Measurements from ENCODE around the gene SERPINA4.

The SERPINA4 gene

DNA sequence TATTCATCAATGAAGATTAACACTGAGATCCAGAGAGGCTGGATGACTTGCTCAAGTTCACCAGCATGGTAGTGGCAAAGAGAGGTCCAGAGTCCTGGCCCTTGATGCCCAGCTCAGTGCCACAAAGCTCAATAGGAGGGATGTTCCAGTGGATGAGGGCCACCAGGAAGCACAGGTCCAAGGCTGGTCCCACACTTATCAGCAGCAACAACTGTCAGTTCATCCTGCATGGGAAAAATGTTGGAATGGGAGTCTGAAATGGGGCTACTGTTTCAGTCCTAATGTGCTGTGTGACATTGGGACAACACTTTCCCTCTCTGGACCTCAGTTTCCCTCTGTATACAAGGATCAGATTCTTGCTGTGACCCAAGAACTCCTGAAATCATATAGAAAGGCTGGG, 31.2 kb downstream of the SERPINA4 start:
- Histone ChIP-seq H3K36me3 (ENCODE audit: control insufficient read depth in 1 of 2, insufficient read depth in 2 of 2, low read depth in 1 of 2, low read length in 2 of 2) (no peaks in the 10 kb centered on the region), H2AFZ (ENCODE audit: low read depth, low read length) (no peak overlapping the region), H4K91ac (ENCODE audit: low read length) (no peak overlapping the region), H4K8ac (ENCODE audit: low read length) (no peak overlapping the region), H3K4me1 (ENCODE audit: control insufficient read depth, insufficient read depth, low read depth, low read length) (no peaks in the 10 kb centered on the region), H3K79me1 (replicated peaks; ENCODE audit: low read length, poor library complexity, severe bottlenecking) (no peaks in the 10 kb centered on the region), H2BK120ac (ENCODE audit: low read depth, low read length) (no peak overlapping the region), H3K9me3 (ENCODE audit: control insufficient read depth, low read length) (no peaks in the 10 kb centered on the region), H3K23ac (ENCODE audit: low read length in 2 of 2) (no peak overlapping the region), H2BK12ac (ENCODE audit: low read length in 2 of 2) (no peak overlapping the region), H3K18ac (ENCODE audit: low read depth in 1 of 2, low read length in 2 of 2) (no peak overlapping the region), H3K4ac (ENCODE audit: low read depth in 1 of 2, low read length in 2 of 2) (no peak overlapping the region), H3K4me3 (ENCODE audit: insufficient read depth in 1 of 2, low read depth in 1 of 2, low read length in 2 of 2) (no peak overlapping the region), H3K27me3 (ENCODE audit: control insufficient read depth in 1 of 2, insufficient read depth in 1 of 2, low read length in 2 of 2) (peaks cover 6 to 19% of the 10 kb centered on the region in 2 experiments), H2BK5ac (ENCODE audit: low read depth, low read length, poor library complexity, severe bottlenecking) (no peak overlapping the region), H3K9ac (ENCODE audit: low read length) (no peak overlapping the region), H2BK15ac (ENCODE audit: low read depth, poor library complexity, severe bottlenecking) (no peak overlapping the region), H2AK5ac (ENCODE audit: low read length, severe bottlenecking) (no peak overlapping the region), H3K27ac (ENCODE audit: low read length, poor library complexity, severe bottlenecking) (no peak overlapping the region), H3K14ac (ENCODE audit: low read length in 2 of 2) (no peak overlapping the region), H3K4me2 (ENCODE audit: low read length, poor library complexity, severe bottlenecking) (no peak overlapping the region)
- DNase-seq, result no peak

DNA sequence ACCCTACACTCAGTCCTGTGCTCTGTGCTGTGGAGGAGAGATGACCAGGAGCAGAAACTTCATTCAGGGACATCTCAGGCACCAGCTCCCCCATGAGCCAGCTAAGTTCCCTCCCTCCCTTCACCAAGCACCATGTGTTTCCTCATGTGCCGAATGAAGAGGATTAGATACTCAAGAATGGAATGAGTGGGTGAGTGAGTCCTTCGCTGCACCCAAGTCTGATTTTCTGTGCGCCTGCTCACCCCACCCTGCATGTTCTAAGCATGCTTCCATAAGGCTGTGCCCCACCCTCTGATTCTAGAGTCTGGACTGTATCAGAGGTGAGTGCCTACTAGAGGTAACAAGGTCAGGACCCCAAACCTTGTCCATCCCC, 32.1 kb downstream of the SERPINA4 start:
- no peak overlapping the region for H3K4me2 ChIP-seq (ENCODE audit: low read length, poor library complexity, severe bottlenecking)
- H4K91ac ChIP-seq (ENCODE audit: low read length), result no peak overlapping the region
- H4K8ac ChIP-seq (ENCODE audit: low read length), result no peak overlapping the region
- 87% methylated on average over 2 of the region's 3 CpGs for WGBS
- no peak overlapping the region for H2AK5ac ChIP-seq (ENCODE audit: low read length, severe bottlenecking)
- no peak overlapping the region for H2AFZ ChIP-seq (ENCODE audit: low read depth, low read length)
- no peak overlapping the region for H3K27ac ChIP-seq (ENCODE audit: low read length, poor library complexity, severe bottlenecking)
- no peak overlapping the region for H3K23ac ChIP-seq (ENCODE audit: low read length in 2 of 2)
- peaks cover 3% of the 10 kb centered on the region for H3K4me1 ChIP-seq (ENCODE audit: control insufficient read depth, insufficient read depth, low read depth, low read length)
- H3K4me3 ChIP-seq (ENCODE audit: insufficient read depth in 1 of 2, low read depth in 1 of 2, low read length in 2 of 2), result no peak overlapping the region
- no peak overlapping the region for H3K4ac ChIP-seq (ENCODE audit: low read depth in 1 of 2, low read length in 2 of 2)
- no peaks in the 10 kb centered on the region for H3K79me1 ChIP-seq (replicated peaks; ENCODE audit: low read length, poor library complexity, severe bottlenecking)
- H3K36me3 ChIP-seq (ENCODE audit: control insufficient read depth in 1 of 2, insufficient read depth in 2 of 2, low read depth in 1 of 2, low read length in 2 of 2), result no peaks in the 10 kb centered on the region
- H3K9me3 ChIP-seq (ENCODE audit: control insufficient read depth, low read length), result no peaks in the 10 kb centered on the region
- no peak overlapping the region for H3K14ac ChIP-seq (ENCODE audit: low read length in 2 of 2)
- peaks cover 0 to 10% of the 10 kb centered on the region in 2 experiments for H3K27me3 ChIP-seq (ENCODE audit: control insufficient read depth in 1 of 2, insufficient read depth in 1 of 2, low read length in 2 of 2)
- DNase-seq, result no peak
- H2BK12ac ChIP-seq (ENCODE audit: low read length in 2 of 2), result no peak overlapping the region
- no peak overlapping the region for H3K9ac ChIP-seq (ENCODE audit: low read length)
- H3K18ac ChIP-seq (ENCODE audit: low read depth in 1 of 2, low read length in 2 of 2), result no peak overlapping the region
- no peak overlapping the region for H2BK120ac ChIP-seq (ENCODE audit: low read depth, low read length)
- H2BK15ac ChIP-seq (ENCODE audit: low read depth, poor library complexity, severe bottlenecking), result no peak overlapping the region
- no peak overlapping the region for H2BK5ac ChIP-seq (ENCODE audit: low read depth, low read length, poor library complexity, severe bottlenecking)

DNA sequence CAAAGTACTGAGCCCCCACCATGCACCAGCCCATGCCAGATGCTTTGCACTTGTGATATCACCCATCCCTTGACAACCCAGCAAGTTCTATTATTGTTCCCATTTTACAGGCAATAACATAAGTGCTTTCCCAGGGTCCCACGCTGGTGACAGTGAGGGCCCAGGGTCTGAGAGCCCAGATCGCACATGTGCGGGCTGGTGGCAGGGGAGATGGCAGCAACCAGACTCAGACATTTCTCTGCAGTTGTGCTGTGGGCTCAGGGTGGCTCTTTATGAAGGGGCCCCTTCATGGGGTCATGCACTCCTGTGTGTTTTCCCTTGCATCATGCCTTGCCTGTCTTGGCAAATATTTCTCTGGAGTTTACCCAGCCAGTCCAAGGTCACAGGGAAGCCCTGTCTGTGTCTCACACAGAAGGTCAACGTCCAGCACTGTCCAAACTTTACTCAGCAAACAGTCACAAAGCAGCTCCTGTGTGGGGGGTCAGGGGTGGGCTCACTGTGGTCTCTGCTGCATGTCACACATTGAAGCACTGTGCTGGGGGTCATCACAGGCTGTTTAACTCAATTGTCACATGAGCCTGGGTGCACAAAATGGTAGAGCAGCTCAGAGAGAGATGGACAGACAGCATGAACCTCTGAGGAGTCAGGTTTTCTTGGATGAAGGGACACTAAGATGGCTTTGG, 32.6 kb downstream of the SERPINA4 start:
- no peak overlapping the region for H3K18ac ChIP-seq (ENCODE audit: low read depth in 1 of 2, low read length in 2 of 2)
- H3K4me1 ChIP-seq (ENCODE audit: control insufficient read depth, insufficient read depth, low read depth, low read length), result peaks cover 8% of the 10 kb centered on the region
- H2BK12ac ChIP-seq (ENCODE audit: low read length in 2 of 2), result no peak overlapping the region
- DNase-seq, result no peak
- no peak overlapping the region for H4K91ac ChIP-seq (ENCODE audit: low read length)
- H3K27me3 ChIP-seq (ENCODE audit: control insufficient read depth in 1 of 2, insufficient read depth in 1 of 2, low read length in 2 of 2), result peaks cover 0 to 7% of the 10 kb centered on the region in 2 experiments
- no peaks in the 10 kb centered on the region for H3K9me3 ChIP-seq (ENCODE audit: control insufficient read depth, low read length)
- no peak overlapping the region for H3K23ac ChIP-seq (ENCODE audit: low read length in 2 of 2)
- H2AK5ac ChIP-seq (ENCODE audit: low read length, severe bottlenecking), result no peak overlapping the region
- no peak overlapping the region for H3K9ac ChIP-seq (ENCODE audit: low read length)
- no peak overlapping the region for H2BK5ac ChIP-seq (ENCODE audit: low read depth, low read length, poor library complexity, severe bottlenecking)
- H3K79me1 ChIP-seq (replicated peaks; ENCODE audit: low read length, poor library complexity, severe bottlenecking), result no peaks in the 10 kb centered on the region
- no peak overlapping the region for H2BK120ac ChIP-seq (ENCODE audit: low read depth, low read length)
- H3K27ac ChIP-seq (ENCODE audit: low read length, poor library complexity, severe bottlenecking), result no peak overlapping the region
- no peak overlapping the region for H3K4me3 ChIP-seq (ENCODE audit: insufficient read depth in 1 of 2, low read depth in 1 of 2, low read length in 2 of 2)
- H2AFZ ChIP-seq (ENCODE audit: low read depth, low read length), result no peak overlapping the region
- no peak overlapping the region for H3K4ac ChIP-seq (ENCODE audit: low read depth in 1 of 2, low read length in 2 of 2)
- H2BK15ac ChIP-seq (ENCODE audit: low read depth, poor library complexity, severe bottlenecking), result no peak overlapping the region
- no peaks in the 10 kb centered on the region for H3K36me3 ChIP-seq (ENCODE audit: control insufficient read depth in 1 of 2, insufficient read depth in 2 of 2, low read depth in 1 of 2, low read length in 2 of 2)
- no peak overlapping the region for H4K8ac ChIP-seq (ENCODE audit: low read length)
- H3K4me2 ChIP-seq (ENCODE audit: low read length, poor library complexity, severe bottlenecking), result no peak overlapping the region
- no peak overlapping the region for H3K14ac ChIP-seq (ENCODE audit: low read length in 2 of 2)
- 69% methylated on average over 4 of the region's 4 CpGs for WGBS

DNA sequence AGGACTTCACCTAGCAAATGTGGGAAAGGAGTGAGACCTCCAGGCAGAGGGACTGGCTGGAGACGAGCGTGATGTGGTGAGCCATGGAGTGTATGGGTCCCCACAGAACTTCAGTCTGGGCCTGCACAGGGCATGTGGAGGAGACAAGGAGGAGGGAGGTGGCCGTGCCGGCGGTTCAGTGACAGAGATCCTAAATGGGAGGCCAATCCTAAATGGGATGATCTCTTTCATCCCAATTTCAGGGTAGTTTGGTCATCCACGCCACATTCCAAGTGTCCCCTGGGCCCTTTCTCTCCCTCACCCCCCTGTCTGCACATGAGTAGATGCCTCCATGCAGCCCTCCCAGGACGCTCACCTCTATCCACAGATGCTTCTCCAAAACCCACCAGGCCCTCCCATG, 33.2 kb downstream of the SERPINA4 start:
- H3K4ac ChIP-seq (ENCODE audit: low read depth in 1 of 2, low read length in 2 of 2), result no peak overlapping the region
- H3K4me3 ChIP-seq (ENCODE audit: insufficient read depth in 1 of 2, low read depth in 1 of 2, low read length in 2 of 2), result no peak overlapping the region
- H3K14ac ChIP-seq (ENCODE audit: low read length in 2 of 2), result no peak overlapping the region
- H3K23ac ChIP-seq (ENCODE audit: low read length in 2 of 2), result no peak overlapping the region
- H2BK12ac ChIP-seq (ENCODE audit: low read length in 2 of 2), result no peak overlapping the region
- H3K36me3 ChIP-seq (ENCODE audit: control insufficient read depth in 1 of 2, insufficient read depth in 2 of 2, low read depth in 1 of 2, low read length in 2 of 2), result no peaks in the 10 kb centered on the region
- H2BK5ac ChIP-seq (ENCODE audit: low read depth, low read length, poor library complexity, severe bottlenecking), result no peak overlapping the region
- no peak overlapping the region for H3K9ac ChIP-seq (ENCODE audit: low read length)
- H3K27ac ChIP-seq (ENCODE audit: low read length, poor library complexity, severe bottlenecking), result no peak overlapping the region
- H3K9me3 ChIP-seq (ENCODE audit: control insufficient read depth, low read length), result no peaks in the 10 kb centered on the region
- H3K27me3 ChIP-seq (ENCODE audit: control insufficient read depth in 1 of 2, insufficient read depth in 1 of 2, low read length in 2 of 2), result peaks cover 0 to 7% of the 10 kb centered on the region in 2 experiments
- H2AK5ac ChIP-seq (ENCODE audit: low read length, severe bottlenecking), result no peak overlapping the region
- H3K4me1 ChIP-seq (ENCODE audit: control insufficient read depth, insufficient read depth, low read depth, low read length), result peaks cover 13% of the 10 kb centered on the region
- DNase-seq, result no peak
- no peak overlapping the region for H4K8ac ChIP-seq (ENCODE audit: low read length)
- no peaks in the 10 kb centered on the region for H3K79me1 ChIP-seq (replicated peaks; ENCODE audit: low read length, poor library complexity, severe bottlenecking)
- 73% methylated on average over 4 of the region's 7 CpGs for WGBS
- H3K4me2 ChIP-seq (ENCODE audit: low read length, poor library complexity, severe bottlenecking), result no peak overlapping the region
- H2AFZ ChIP-seq (ENCODE audit: low read depth, low read length), result no peak overlapping the region
- H4K91ac ChIP-seq (ENCODE audit: low read length), result no peak overlapping the region
- H3K18ac ChIP-seq (ENCODE audit: low read depth in 1 of 2, low read length in 2 of 2), result no peak overlapping the region
- H2BK15ac ChIP-seq (ENCODE audit: low read depth, poor library complexity, severe bottlenecking), result no peak overlapping the region
- no peak overlapping the region for H2BK120ac ChIP-seq (ENCODE audit: low read depth, low read length)

All from mesenchymal stem cell (in vitro differentiated cells and primary cell).